Measurements from ENCODE around the gene TEX38. TPM values are rescaled to one million over a fixed set of nuclear protein-coding genes. Genes with fewer than 3 reads are reported as not detected.

TEX38 gene
- total RNA-seq, 1 donor from 2014 or later, result not detected

- no peak for DNase-seq (ENCODE audit: low read depth)
Measured at GRCh38 chr1:46721204-46721603, 49.5 kb downstream of the TEX38 start.

- DNase-seq (ENCODE audit: low read depth), result no peak
Measured at GRCh38 chr1:46721686-46722205, 50.1 kb downstream of the TEX38 start.

Other genes starting within 250 kb of the TEX38 start
- gene DMBX1, start 182.0 kb upstream of the TEX38 start, total RNA-seq, result not detected in 2 replicates
- gene KNCN, start 120.2 kb upstream of the TEX38 start, total RNA-seq, result not detected in 2 replicates
- 15.2 and 15.4 TPM in 2 replicates for gene MKNK1, start 67.6 kb upstream of the TEX38 start, total RNA-seq
- gene MOB3C, start 55.0 kb upstream of the TEX38 start, total RNA-seq, result 13.3 and 14.5 TPM in 2 replicates
- 55.1 and 67.9 TPM in 2 replicates for gene ATPAF1, start 3.5 kb upstream of the TEX38 start, total RNA-seq
- 50.9 and 56.8 TPM in 2 replicates for gene EFCAB14, start 47.3 kb downstream of the TEX38 start, total RNA-seq
- not detected in 2 replicates for gene CYP4B1, start 127.2 kb downstream of the TEX38 start, total RNA-seq

Data from myocyte (in vitro differentiated cells).